HT-29 (cell line): ENCODE measurements around the gene NEUROD4. TPM values are rescaled to one million over a fixed set of nuclear protein-coding genes. Genes with fewer than 3 reads are reported as not detected.
"Not testable (repeated sequence)": the region's sequence is repeated elsewhere in the genome, so short reads cannot be mapped to it uniquely, and the experiment has no call there.

Experiments used
- DNase-seq: peaks from one replicate; pipeline ENCODE4 v3.0.0-alpha.2; 2015; ENCODE audit warnings: low spot score
- total RNA-seq: library from RNA; depleted of rRNA; stranded (reverse); fragments of >200 nt; shearing (Covaris generic); gene quantifications from 2 replicates; pipeline ENCODE4 v1.2.3, GENCODE V29; 2014; rRNA removed

The NEUROD4 gene, protein sequence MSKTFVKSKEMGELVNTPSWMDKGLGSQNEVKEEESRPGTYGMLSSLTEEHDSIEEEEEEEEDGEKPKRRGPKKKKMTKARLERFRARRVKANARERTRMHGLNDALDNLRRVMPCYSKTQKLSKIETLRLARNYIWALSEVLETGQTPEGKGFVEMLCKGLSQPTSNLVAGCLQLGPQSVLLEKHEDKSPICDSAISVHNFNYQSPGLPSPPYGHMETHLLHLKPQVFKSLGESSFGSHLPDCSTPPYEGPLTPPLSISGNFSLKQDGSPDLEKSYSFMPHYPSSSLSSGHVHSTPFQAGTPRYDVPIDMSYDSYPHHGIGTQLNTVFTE
- not detected in 2 replicates for total RNA-seq

DNA sequence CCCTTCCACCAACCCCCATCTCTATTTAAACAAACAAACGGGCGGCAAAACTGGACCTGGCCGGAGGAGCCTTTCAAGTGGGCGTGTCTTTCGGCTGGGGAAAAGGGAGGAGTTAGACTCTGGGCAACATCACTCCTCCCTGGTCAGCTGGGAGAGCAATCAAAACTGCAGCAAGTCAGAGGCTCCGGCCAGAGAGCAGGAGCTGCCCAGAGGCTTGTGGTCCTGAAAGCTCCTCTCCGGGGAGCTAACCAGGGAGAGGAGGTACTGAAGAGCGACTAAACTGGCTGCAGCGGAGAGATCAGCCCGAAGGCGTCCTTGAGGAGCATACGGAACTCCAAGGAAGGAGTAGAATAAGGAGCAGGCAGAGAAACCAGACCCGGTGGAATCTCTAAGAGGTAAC lies at the start of gene NEUROD4:
Gene NEUROD4 (plus strand): TSS at position 191 of the 400 bp plus-strand sequence. CDS start 6,466 bp downstream, outside the sequence.
- peak; percentile 39 for DNase-seq

DNA sequence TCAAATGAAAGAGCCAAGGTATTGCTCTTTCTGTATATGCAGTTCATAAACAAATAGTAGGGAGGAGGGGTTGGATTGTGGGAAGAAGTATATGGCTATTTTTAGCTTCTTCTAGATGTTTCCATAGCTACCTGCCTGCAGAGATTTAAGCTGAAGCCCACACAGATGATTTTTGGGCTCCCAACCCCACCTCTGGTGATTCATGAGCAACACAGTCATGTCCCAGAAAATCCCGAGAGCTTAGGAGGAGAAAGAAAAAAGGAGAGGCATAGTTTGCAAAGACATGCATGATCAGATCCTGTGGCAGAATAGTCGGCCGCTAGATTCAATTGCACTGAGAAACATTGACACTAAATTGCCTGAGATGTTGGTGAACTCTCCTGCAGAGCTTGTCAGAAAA lies 49.0 kb upstream of the NEUROD4 start:
- DNase-seq = no peak

DNA sequence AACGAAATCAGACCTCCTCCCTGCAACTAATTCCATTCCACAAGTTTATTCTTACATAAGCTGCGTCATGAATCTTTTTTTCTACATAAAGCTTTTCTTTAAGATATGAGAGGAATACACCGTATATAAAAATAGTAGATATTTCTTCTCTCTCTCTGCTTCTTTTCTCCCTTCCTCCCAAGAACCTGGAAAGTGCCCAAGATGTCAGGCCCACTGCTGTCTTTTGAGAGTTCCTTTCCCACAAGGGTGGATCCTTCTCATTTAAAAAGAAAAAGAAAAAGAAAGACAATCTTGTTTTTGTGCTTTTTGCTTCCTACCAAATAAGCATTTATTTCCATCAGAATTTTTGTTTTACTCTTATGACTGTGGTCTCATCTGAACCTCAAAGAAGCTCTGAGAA lies 46.2 kb upstream of the NEUROD4 start:
- DNase-seq = no peak

DNA sequence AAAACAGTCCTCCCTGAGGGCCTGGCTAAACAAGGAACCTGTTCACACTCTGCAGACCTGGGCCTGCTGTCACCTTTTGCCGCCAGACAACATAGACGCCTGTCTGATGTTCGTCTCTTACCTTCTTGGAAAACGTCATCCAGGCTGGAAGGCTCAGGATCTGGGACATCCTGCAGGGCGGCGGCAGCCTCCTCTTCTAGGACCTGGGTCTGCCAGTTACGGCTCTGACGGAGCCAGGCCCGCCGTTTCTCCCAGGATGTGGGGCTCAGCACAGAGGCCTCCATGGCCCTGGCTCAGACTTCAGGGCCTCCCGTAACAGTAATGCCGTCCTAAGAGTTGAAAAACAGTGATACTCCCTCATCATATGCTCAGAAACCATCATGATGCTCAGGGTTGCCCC lies 45.5 kb upstream of the NEUROD4 start:
- DNase-seq = no peak

DNA sequence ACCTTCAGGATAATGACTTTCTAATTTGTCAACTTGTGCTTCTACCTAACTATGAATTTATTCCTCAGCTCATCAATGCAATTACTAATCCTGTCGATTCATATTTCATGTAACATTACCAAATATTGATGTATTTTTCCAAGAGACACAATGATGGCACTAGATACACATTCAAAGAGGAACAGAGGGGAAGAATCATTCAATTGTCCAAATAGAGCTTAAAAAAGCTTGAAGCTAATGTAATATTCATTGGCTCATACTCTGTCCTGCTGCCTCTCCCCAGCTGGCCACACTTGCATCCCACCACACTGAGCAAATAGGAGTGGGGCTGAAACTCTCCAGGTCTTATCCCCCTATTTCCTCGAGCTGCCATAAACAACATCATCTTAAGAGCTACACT lies 44.5 kb upstream of the NEUROD4 start:
- DNase-seq = no peak

DNA sequence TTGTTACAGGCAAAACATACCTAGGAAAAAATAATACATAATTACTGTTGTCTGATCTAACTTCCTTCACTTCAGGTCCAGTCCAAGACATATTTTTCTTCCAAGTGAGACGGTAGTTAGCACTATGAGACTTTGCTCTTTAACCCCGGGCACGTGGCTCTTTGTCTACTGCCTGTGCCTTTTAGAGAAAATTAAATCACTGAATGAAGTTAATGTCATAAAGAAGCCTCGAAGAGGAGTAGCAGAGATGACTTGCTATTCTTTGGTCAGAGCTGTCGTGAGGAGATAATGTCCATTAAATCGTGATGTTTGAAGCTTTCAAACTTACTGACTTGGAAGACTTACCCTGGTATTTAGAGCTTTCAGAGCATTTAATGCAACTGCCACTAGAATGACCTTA lies 43.9 kb upstream of the NEUROD4 start:
- no peak for DNase-seq

DNA sequence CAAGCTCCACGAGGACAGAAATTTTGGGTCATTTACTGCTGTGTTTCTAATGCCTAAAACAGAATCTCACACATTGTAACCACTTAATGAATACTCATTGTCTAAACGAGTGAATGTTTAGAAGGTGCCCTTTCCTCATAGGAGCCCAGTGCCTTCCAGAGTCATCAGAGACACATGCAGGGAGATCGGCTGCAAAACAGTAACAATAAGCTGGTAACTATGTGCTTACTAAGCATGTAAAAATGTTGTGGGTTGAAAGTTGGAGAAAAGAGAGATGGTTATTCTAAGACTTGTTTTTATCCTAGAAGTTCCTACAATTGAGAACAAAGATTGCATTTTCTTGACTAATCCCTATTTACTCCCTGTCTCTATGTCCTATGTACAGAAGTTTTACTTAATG lies 42.6 kb upstream of the NEUROD4 start:
- DNase-seq = no peak

DNA sequence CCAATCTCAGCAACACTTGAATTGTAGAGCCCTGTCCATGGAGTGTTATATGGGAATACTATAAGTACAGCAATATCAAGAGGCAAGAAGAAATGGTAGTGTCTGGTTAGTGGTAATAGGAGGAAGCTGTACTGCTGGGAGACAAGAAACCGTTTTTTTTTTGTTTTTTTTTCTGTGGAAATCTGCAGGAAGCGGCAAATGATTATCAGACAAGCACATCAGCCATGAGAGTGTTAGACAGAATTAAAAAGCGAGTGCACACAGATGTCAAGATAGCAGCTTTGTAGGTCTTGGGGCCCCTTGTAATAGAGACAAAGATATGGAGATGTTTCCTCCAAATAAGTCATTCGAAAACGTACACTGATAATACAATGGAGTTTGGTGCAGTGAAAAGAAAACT lies 41.9 kb upstream of the NEUROD4 start:
- DNase-seq = no peak

DNA sequence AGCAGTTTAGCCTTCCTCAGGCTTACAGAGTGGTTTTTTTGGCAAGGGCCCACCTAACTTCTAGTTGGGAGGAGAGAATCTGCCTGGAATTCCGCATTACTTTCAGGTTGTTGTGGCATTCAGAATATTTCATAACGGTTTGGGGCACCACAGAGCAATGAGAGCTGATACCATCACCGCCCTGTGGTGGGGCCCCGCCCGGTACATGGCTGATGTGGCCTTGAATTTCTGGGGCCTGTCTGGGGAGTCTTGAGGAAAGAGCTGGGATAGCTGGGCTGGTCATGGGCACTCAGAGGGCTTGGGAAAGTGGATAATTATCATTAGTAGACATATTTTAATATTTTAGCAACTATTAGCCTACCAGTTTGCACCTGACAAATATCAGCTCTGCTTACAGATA lies 39.4 kb upstream of the NEUROD4 start:
- no peak for DNase-seq

DNA sequence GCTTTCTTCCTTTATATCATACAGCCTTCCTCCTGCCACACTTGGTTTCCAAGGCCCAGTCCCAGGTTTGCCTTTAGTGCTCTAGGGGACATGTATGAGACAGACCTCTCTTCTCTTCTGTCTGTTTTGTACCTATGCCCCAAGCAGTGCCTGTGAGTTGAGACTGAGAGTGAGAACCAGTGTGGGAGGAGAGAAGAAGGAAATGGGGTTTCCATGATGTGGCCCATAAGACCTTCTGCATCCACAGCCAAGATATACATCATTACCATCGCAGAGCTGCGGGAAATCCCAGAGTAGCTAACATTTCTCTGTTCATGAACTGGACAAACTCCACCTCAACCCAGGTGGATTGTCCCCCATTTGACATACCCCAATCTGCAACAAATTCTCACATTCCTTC lies 38.0 kb upstream of the NEUROD4 start:
- DNase-seq = no peak

DNA sequence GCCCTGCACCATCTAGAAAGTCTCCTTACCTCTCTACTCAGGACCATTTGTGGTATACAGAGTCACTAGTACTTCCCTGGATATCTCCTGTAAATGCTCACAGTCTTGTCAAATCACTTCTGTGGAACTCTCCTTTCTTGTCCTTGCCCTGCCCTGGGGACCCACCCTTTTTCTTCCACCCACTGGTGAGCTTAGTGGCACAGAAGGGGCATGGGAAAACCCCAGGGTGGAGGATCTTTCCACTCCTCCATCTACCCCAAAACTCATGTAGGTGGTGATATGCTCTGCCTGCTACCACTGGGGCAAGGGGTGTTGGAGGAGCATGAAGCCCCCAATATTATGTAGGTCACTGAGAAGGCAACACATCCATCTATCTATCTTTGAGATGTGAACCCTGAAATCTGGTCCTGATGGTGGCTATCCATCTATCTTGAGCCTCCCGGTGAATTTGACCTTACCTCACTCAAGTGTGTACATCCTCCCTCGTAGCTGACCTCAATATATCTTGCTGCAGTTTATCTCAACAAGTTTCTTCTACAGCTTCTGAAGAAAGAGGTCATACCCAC lies 36.2 kb upstream of the NEUROD4 start:
- no peak for DNase-seq

DNA sequence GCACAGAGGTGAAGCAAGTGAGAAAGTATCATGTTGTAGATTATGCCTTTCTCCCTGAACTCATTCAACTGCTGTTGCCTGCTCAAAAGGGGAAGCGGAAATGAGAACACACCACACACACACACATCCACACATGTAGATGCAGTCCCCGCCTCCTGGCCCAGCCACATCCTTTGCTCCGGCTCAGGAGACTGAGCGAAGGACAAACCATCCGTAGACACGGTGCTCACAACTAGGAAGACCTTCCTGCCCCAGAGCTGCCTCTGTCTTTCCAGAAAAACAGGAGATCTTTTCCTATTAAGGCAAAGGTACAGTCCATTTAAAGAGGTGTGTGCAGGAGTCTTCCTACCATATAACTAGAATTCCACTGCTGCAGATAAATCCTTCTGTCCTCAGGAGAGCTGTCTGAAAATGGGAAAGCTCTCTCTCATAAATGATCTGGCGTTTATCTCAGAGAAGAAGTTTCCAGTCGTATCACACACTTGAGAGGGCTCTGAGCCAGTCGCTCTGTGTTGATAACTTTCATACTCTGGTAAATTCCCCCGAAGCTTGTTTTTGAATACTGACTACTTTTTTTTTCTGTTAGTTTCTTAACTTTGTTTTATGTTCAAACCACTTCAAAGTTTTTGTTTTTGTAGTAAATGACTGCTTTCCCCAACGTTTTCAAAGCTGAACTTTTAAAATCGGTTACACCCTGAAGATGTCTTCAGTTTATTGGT lies 35.0 kb upstream of the NEUROD4 start, which contains the start of gene TESPA1:
Gene TESPA1 (minus strand): TSS at position 105 of the 719 bp plus-strand sequence. CDS start 10,200 bp downstream, outside the sequence.
- no peak for DNase-seq

DNA sequence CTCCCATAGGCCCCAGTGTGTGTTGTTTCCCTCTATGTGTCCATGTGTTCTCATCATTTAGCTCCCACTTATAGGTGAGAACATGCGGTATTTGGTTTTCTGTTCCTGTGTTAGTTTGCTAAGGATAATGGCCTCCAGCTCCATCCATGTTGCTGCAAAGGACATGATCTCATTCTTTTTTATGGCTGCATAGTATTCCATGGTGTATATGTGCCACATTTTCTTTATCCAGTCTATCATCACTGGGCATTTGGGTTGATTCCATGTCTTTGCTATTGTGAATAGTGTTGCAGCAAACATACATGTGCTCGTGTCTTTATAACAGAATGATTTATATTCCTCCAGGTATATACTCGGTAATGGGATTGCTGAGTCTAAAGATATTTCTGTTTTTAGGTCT lies 33.0 kb upstream of the NEUROD4 start:
- not testable (repeated sequence) for DNase-seq

DNA sequence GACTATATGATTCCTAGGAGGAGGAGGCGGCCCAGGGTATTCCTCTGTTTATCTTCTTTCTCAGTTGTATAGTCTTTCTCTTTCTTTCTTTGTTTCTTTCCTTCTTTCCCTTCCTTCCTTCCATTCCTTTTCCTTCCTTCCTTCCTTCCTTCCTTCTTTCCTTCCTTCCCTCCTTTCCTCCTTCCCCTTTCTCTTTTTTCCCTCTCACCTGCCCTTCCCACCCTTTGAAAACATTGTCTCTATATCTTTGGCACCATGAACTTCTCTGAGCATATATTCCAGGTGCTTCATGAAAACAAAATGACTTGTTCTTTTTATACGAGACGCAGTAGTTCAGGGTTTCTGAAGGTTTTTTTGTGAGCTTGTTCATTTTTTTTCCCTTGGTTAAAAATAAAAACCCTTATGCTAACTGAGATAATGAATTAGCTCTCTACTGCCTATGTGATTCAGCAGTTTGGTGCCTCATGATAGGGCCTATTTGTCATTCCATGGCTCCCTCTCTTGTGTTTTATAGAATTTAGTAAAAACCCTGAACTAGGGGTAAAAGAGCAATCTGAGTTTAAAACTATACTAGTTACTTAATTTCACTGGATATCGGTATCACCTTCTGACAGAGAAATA lies 32.1 kb upstream of the NEUROD4 start:
- no peak for DNase-seq

DNA sequence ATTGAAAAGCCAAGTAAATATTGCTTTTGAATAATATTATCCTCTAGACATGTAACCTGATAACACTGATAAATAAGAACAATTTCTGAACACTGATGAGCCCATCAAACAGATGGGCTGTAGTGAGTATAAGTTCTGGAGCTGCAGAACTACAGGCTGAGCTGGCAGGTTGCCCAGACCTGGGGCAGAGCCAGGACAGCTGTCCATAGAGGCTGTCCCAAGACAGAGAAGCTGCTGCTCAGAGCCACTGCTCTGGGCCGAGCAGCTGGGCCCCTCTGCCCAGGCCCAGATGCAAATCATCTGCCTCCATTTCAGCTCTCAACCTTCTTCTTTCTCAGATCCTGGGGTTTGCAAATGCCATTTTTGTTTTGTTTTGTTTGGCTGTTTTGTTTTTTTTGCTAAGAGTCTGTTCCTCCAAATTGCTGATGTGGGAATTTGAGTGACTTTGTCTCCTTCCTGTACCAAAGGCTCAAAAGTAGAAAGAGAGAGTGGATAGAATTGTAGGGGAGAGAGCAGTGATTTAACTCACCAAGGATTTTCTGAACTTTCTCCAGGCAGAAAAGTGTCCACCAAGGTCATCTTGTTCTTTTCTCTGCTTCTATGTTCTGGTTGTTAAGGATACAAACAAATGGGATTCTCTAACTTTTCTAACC lies 31.2 kb upstream of the NEUROD4 start:
- peak; percentile 20 for DNase-seq

DNA sequence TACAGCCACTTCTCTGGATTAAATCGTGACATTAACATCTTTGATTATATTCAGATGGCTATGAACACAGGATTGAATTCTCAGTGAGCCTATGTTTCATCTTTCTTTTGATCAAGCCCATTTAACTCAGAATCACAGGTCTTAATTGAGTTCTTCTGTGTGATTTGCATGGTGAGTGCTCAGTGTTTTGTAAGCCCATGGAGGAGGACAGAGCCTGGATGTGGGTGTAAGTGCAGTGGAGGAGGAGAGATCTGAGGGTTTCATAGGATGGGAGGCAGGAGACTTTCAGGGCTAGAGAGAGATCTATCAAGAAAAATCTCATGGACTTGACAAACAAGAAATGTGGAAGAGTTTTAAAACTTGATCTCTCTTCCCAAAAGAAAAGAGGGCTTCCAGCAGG lies 29.9 kb upstream of the NEUROD4 start:
- DNase-seq = no peak

DNA sequence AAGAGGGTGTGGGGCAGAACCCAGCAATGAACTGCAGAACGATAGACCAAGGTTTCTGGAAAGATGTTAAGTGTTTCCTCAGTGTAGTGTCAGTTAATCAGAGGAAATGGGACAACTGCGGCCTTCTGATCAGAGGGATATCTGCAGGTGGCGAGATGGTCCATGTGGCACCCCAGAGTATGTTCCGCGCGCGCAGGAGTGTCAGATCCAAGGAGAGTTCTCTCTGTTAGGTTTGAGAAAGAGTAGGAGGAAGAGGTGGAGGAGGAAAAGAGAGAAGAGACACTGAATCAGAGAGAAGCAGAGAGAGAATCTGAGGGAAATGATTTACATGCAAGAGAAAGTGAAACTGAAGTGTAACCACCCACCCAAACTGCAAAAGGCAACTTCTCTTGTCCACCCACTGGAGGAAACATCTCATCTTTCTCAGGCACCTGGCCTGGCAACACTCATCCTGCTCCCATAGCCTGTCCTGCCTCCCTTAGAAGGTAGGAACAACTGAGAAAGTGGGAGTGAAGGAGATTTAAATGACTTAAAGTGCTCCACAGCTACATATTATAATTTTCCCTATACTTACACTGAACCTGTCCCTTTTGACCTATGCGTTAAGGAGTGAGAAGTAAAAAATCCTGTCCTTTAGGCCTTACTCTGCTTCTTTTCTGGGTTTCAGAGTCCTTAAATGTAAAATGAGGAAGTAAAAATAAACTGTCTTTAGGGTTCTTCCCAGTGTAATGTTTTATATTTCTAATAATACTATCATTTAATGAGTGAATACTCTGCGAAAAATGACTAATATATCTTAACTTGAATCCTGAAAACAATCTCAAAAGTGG lies 28.4 kb upstream of the NEUROD4 start:
- DNase-seq = no peak

DNA sequence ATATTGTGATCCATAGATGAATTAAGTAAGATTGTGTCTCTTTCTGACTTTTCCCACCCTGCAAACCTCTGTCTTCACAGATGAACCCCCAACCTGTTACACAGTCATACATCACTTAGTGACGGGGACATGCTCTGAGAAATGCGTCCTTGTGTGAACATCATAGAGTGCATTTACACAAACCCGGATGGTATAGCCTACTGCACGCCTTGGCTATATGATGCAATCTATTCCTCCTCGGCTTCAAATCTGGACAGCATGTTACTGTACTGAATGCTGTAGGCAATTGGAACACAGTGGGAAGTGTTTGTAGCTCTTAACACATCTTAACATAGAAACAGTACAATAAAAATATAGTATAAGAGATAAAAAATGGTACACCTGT lies 27.8 kb upstream of the NEUROD4 start:
- DNase-seq = no peak

DNA sequence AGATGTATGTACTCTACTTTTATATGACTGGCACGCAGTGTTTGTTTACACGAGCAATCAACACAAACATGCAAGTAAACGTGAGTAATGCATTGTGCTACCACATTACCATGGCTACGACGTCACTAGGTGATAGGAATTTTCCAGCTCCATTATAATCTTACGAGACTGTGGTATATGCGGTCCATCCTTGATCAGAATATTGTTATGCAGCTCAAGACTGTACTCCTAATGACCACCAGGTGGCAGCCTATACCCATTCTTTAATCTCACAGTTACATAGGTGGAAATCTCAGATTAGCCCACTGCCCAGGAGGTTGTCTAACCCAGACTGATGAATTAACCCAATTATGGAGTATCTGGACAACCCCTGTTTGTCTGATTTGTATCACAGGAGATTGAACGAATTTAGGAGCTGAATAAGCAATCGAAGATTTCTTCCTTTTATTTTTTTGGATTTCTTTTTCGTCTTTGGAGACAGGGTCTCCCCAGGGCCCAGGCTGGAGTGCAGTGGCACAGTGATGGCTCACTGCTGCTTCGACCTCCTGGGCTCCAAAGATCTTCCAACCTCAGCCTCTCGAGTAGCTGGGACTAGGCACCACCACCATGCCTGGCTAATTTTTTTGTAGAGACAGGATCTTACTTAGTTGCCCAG lies 26.5 kb upstream of the NEUROD4 start:
- peak; percentile 83 for DNase-seq

DNA sequence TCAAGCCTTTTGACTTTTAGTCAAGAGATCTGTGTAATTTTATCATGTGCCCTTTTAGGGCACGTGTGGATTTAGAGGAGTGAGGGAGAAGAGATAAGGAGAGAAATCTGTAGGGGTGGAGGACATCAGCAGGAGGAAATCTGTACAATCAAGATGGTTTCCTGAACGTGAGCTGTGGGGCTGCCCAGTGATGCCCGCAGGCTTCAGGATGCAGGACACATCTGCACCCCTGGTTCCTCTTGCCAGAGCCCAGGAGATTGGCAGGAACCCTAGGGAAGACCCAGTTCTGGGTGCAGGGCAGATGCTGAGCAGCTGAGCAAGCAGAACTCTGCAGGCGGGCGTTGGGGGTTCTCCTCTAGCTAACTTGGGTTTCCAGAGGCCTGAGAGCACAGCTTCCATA lies 23.6 kb upstream of the NEUROD4 start:
- no peak for DNase-seq
